DMS79 (cell line): Measurements from ENCODE around the gene ELMOD1.

Experiments used
- DNase-seq: peaks from one replicate; lab custom pipeline; 2025; lab: John Stamatoyannopoulos, UW

The ELMOD1 gene

DNA sequence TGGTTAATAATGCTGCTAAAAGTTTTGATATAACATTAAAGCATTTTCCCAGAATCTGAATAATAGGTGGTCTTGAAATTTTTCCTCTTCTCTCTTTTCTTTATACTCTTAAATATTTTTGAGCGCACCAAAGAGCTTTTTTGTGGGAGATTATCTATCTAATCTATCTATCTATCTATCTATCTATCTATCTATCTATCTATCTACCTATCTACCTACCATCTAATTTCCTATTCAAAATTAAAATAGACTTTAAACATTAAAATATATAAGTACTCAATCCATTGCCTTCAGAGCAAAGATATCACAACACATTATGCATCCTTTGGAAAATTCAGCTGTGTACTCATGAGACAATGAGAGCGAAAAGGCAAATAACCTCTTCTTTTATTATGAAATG, 55.8 kb downstream of the ELMOD1 start:
- DNase-seq = no peak

GRCh38 chr11:107648242-107648641, 57.3 kb downstream of the ELMOD1 start:
- DNase-seq = no peak

DNA sequence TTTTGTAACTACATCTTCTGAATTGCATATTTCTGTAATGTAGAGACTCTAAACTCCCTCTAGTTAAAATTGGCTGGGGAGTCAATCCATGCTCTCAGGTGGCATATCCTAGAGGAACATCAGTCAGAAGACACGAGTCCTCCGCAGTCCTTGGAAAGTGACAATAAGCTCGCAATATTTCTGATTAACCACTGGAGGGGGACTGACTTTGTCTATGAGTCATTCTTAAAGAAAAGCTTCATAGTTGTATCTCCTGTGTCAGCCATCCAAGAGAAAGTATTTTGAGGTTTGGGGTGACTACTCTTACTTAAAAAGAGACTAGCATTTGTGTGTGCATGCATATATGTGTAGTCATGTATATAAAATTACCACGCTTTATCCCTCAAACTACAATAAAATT, 60.7 kb downstream of the ELMOD1 start:
- no peak for DNase-seq

GRCh38 chr11:107653076-107653475, 62.1 kb downstream of the ELMOD1 start:
- DNase-seq = no peak

DNA sequence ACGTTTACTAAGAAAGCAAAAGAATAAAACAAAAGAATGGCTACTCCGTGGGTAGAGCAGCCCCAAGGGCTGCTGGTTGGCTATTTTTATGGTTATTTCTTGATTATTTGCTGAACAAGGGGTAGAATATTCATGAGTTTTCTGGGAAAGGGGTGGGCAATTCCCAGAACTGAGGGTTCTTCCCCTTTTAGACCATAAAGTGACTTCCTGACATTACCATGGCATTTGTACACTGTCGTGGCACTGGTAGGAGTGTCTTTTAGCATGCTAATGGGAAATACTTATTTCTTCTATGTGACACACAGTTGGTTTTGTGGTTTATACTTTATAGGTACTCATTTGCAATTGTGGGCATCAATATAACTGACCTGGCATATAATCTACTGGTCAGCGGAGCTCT, 64.7 kb downstream of the ELMOD1 start:
- no peak for DNase-seq

- DNase-seq = no peak
Measured at GRCh38 chr11:107659310-107659709, 68.4 kb downstream of the ELMOD1 start.

DNA sequence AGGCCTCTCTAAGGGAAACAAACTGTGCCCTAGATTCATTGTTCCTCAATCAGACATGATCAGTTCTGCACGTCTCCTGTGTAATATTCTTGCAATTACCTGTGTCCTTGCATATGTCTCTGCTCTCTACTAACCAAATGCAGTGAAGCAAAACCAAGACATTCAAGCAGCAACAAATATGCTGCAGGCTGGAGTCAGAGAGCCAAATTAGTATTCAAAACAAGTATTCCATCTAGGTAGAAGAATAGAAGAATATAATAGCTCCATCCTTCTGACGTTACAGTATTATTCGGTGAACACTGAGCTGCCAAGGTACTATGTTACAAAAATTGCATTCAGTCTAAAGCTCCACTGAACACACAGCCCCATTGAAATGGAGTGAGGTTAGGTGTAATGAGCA, 69.1 kb downstream of the ELMOD1 start:
- no peak for DNase-seq

GRCh38 chr11:107661656-107662055, 70.7 kb downstream of the ELMOD1 start:
- DNase-seq = no peak

- DNase-seq = no peak
Measured at GRCh38 chr11:107665018-107665417, 74.1 kb downstream of the ELMOD1 start.

DNA sequence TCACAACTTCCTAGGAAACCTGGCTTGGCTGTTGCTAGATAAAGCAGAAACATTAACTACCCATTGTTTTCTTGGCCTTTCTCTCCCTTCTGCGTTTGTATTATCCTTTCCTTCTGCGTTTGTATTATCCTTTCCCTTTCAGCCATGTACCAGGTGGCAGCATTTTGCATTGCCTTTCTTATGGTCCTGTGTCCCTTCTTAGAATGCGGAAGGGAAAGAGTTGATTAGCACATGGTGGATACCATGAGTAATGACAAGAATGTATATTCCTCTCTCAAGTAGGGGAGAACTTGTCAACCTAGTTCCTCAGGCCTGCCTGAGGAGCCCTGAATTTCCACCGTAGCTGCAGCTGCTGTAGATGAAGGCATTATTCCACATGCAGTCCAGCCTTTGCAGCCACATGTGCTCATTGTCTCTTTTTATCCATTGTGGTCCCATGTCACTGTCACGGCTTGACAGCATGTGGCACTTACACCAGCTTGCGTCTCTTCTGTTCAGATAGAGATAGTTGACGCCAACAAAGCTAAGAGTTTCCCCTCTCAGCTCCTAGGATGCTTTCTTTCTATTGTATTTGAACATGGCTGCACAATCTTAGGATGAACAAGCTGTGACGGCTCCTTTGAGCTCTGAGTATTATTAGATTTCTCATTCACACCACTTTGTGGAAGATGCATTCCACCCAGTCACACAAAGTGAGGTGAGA, 76.1 kb downstream of the ELMOD1 start:
- no peak for DNase-seq

DNA sequence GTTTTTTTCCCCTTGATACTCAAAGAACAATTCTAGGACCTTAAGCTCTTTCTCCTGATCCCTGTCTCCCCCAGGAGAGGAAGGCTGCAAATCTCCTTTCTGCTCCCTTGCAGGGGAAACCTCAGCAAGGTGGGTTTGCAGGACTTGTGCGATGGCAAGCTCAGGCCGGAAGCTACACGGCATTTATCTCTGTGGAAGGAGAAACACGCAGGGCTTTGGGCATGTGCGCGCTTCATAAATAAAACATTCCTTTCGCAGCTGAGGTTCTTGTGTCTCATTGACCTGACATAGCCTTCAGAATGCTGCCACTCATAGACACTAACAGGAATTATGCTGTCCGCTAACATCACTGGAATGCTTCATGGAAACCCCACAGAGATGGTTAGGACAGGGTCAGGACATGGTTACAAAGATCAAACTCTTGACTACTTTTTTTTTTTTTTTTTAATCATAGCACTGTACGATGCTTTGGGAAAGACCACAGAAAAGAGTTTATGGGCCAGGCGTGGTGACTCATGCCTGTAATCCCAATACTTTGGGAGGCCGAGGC, 78.3 kb downstream of the ELMOD1 start:
- DNase-seq = no peak

DNA sequence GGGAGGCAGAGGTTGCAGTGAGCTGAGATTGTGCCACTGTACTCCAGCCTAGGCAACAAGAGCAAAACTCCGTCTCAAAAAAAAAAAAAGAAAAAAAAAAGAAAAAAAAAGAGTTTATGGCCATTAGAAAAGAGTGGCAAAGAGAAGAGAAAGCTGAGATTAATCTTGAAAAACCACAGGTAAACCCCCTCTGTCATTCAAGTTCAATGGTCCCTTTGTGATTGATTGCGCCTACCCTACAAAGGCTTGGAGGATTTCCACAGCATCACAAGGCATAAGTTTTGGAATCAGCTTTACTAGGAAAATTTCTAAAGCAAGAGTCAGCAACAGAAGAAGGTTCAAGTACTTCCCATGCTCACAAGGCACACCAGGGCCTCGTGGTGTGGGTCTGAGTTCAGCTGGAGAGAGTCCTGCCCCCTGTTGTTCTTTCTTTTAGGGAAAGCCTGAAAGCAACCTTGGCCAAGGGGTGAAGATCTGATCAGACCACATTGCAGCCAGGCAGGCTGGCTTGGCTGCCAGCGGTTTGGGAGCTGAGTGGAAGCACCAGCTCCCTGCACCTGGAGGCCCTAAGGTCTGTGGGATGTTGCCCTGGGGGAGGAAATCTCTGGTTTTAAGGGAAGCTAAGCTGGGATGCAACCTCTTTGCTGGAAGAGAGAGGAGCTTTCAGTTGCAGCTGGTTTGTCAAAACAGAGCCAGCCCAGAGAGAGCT, 79.1 kb downstream of the ELMOD1 start:
- no peak for DNase-seq

- no peak for DNase-seq
Measured at GRCh38 chr11:107675902-107676301, 85.0 kb downstream of the ELMOD1 start.

DNA sequence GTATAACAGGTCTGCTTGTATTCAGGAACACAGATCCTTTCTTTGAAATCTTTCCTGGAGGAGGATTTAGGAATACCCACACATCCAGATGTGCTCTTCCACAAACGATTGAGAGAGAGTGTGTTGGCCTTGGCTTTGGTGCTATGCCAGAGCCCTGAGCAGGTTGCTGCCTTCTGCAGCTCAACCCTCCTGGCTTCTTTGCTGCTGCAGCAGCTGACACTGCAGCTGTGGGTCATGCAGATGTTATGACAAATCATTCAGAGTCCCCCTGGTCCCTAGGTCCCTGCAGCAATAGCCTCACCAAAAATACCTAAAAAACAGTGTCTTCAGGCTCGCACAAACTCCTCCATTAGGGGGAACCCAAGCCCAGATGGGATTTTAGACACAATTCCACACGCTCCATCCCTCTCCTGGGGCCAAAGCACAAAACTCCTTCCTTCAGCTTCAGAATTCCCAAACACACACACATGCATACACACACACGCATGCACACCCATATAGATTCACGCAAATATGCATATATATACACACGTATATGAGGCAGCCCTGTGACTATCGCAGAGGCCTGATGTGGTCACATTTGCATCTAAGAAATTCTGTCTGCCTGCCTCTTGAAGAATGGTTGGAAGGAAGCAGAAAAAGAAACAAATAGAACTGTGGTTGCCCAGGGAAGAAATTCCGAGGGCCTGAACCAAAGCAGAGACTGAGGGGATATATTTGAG, 85.5 kb downstream of the ELMOD1 start:
- DNase-seq = no peak

DNA sequence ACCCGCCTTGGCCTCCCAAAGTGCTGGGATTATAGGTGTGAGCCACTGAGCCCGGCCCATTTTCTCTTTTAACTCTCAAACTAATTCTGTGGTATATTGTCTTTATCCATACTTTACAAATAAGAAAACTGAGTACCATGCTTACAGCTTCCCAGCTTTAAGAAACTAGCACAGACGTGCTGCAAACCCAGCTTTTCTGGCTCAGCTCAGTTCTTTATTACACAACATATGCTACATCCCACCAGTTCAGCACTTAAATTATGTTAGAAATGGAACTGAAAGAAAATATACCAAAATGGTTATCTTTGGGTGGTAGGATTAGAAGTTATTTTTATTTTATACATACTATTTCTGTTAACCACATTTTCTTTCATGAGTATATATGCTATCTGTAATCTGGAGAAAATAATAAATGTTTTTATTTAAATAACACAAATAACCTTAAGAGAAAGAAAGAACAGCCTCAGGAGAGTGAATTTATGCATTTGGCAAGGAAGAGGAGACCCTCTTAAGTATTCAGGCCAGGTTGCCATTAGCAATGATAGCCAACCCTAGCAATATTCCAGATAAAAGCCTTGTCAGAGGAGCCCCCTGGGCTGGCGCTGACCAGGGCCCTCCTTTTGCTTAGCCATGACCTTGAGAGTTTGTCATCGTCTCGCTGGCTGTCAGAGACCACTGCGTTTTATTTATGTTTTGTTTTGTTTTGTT, 87.1 kb downstream of the ELMOD1 start:
- no peak for DNase-seq

DNA sequence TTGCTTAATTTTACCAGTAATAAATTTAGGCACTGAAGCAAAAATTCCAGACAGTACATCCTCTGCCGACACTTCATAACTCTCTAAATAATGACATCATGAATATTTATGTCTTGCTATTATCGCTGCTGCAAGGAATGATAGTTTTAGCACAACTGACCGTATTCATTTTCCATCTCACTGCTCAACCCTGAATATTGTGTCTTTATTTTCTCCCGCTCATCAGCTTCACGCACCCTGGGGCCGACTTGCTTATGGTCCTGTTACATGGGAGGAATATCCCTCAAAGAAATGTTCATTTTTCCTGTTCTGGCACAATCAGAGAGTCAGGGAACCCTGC, 87.7 kb downstream of the ELMOD1 start:
- no peak for DNase-seq

- DNase-seq = no peak
Measured at GRCh38 chr11:107679255-107680024, 88.5 kb downstream of the ELMOD1 start.

GRCh38 chr11:107682171-107682570, 91.2 kb downstream of the ELMOD1 start:
- DNase-seq = no peak

DNA sequence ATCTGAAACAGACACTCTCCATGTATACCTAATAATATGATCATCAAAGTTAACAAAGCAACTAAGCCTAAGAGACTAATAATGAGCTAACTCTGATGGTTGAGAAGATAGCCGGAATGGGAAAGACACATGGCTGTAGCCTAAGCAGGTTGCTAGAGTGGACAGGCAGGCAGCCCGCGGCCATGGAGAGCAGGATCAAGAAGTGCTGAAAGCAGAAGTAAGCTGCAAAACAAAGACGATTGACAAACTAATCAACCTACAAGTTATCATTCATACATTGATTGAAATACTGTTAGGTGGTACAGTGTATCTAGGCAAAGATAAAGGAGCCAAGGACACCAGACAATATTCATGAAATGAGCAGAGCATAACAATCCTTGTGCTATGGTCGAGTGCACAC, 91.6 kb downstream of the ELMOD1 start:
- DNase-seq = no peak

- DNase-seq = no peak
Measured at GRCh38 chr11:107683061-107683460, 92.1 kb downstream of the ELMOD1 start.

GRCh38 chr11:107683807-107684206, 92.9 kb downstream of the ELMOD1 start:
- DNase-seq = no peak
